PC-9 (cell line): ENCODE data around the gene SLC4A4. TPM values are rescaled to one million over a fixed set of nuclear protein-coding genes. Genes with fewer than 3 reads are reported as not detected.

ENCODE experiments used
- BruUV-seq: library from RNA; stranded (reverse); fragments of 400-500 nt; replicated peaks from 2 replicates; lab custom pipeline; 2021; lab: Mats Ljungman, UMichigan
- CTCF ChIA-PET: fragments of 300-600 bp; sonication (Branson Sonifier 250); formaldehyde crosslinking; loops from one replicate; lab custom pipeline; 2022; ENCODE audit warnings: antibody characterized with exemption; lab: Charles Lee
- POLR2A ChIA-PET: fragments of 300-600 bp; sonication (Branson Sonifier 250); formaldehyde crosslinking; loops from one replicate; lab custom pipeline; 2022; ENCODE audit warnings: antibody characterized with exemption; ENCODE audit not compliant: unreplicated experiment; lab: Charles Lee
- DNase-seq, 2 experiments: peaks; one replicate each; pipeline versions ENCODE4 v3.0.0 to v3.0.0-alpha.2; 2015 to 2022; ENCODE audit warnings: mixed read lengths in 1 of 2
- H2AFZ ChIP-seq: fragments of 200-600 bp; sonication (generic); 2 replicates; pipeline ENCODE4 v1.8.1; 2017; ENCODE audit warnings: antibody characterized with exemption
- H3F3A ChIP-seq: fragments of 200-600 bp; sonication (generic); 2 replicates; pipeline ENCODE4 v1.8.1; 2017; ENCODE audit warnings: antibody characterized with exemption, mild to moderate bottlenecking, low read depth; ENCODE audit not compliant: insufficient read depth
- H3K27ac ChIP-seq: fragments of 200-600 bp; sonication (generic); 2 replicates; pipeline ENCODE4 v1.6.1; 2016; ENCODE audit warnings: mixed run types
- H3K27me3 ChIP-seq: fragments of 200-600 bp; sonication (generic); 2 replicates; pipeline ENCODE4 v1.6.1; 2016; ENCODE audit warnings: low read depth, mixed run types; ENCODE audit not compliant: insufficient read depth
- H3K36me3 ChIP-seq: fragments of 200-600 bp; sonication (generic); 2 replicates; pipeline ENCODE4 v1.6.1; 2016; ENCODE audit warnings: low read depth, mixed run types
- H3K4me1 ChIP-seq: fragments of 200-600 bp; sonication (generic); replicated peaks from 2 replicates; pipeline ENCODE4 v1.6.1; 2016; ENCODE audit warnings: mixed run types; ENCODE audit not compliant: insufficient read depth
- H3K4me2 ChIP-seq: fragments of 200-600 bp; sonication (generic); 2 replicates; pipeline ENCODE4 v1.6.1; 2017; ENCODE audit warnings: mixed run types
- H3K4me3 ChIP-seq: fragments of 200-600 bp; sonication (generic); 2 replicates; pipeline ENCODE4 v1.6.1; 2016; ENCODE audit warnings: mixed run types
- H3K79me2 ChIP-seq: fragments of 200-600 bp; sonication (generic); 2 replicates; pipeline ENCODE4 v1.6.1; 2017; ENCODE audit warnings: low read depth, mixed run types
- H3K9me2 ChIP-seq: fragments of 200-600 bp; sonication (generic); 2 replicates; pipeline ENCODE4 v1.8.1; 2017; ENCODE audit warnings: mild to moderate bottlenecking; ENCODE audit not compliant: insufficient read depth
- H3K9me3 ChIP-seq: fragments of 200-600 bp; sonication (generic); 2 replicates; pipeline ENCODE4 v1.8.1; 2016; ENCODE audit warnings: low read depth; ENCODE audit not compliant: insufficient read depth
- H4K20me1 ChIP-seq: fragments of 200-600 bp; sonication (generic); 2 replicates; pipeline ENCODE4 v1.8.1; 2017; ENCODE audit not compliant: insufficient read depth
- EZH2 ChIP-seq: fragments of 200-600 bp; sonication (generic); IDR thresholded peaks from 2 replicates; pipeline ENCODE4 v1.8.0; 2017; ENCODE audit warnings: antibody characterized with exemption, low read depth
- intact Hi-C: fragments of 100-400 bp; cut with micrococcal nuclease; formaldehyde crosslinking; loops from one replicate; pipeline ENCODE4 v1.10.0; 2022; ENCODE audit not compliant: unreplicated experiment
- total RNA-seq: library from RNA; stranded (reverse); gene quantifications from 2 replicates; pipeline ENCODE4 v1.2.3, GENCODE V29; 2021
- TF ChIP-seq, protein P1 (sequence below): fragments of 200-600 bp; sonication (generic); conservative IDR thresholded peaks from 2 replicates; pipeline ENCODE4 v1.6.1; 2017; ENCODE audit warnings: mixed run types, antibody characterized with exemption, mild to moderate bottlenecking, moderate library complexity

SLC4A4 gene
- total RNA-seq, 1 experiment from 2014 or later: 0.44 TPM

DNA sequence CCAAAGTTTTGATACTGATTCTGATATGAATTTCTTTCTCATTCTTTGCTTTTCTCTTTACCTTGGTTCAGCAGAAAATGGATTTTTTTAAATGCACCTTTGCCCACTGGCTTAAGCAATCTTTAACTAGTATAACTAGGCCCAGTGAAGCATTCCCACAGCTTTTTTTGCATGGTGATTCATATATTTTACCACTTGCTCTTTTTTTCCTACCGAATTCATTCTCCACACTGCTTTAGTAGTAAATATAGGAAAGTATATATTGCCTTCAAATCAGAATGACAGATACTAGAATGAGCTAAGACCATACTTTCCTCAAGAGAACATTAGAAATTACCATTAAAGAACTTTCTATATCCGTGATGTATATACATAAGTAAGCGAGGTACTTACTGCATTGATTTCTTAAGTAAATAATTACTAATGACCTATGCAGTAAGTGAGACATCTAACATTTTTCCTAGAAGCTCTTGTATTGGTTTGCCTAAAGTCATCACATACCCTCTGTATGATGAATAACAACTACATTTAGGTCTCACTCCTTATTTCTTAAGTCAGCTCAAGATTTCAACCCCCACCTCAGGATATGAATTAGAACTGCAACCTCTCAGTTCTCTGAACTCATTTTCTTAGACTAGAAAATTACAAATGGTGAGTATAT is 44.2 kb downstream of the SLC4A4 start:
- ChIA-PET CTCF (no interaction called here), POLR2A (no interaction called here)
- Histone ChIP-seq H3K9me3 (no peaks in the 10 kb centered on the region), H3K4me3 (no peak overlapping the region), H3K79me2 (no peaks in the 10 kb centered on the region), H4K20me1 (no peaks in the 10 kb centered on the region), H3K4me1 (no peaks in the 10 kb centered on the region), H2AFZ (no peak overlapping the region), H3K27me3 (no peaks in the 10 kb centered on the region), H3K36me3 (no peaks in the 10 kb centered on the region), H3K9me2 (no peaks in the 10 kb centered on the region), H3F3A (no peaks in the 10 kb centered on the region), H3K4me2 (no peak overlapping the region), H3K27ac (no peak overlapping the region)
- BruUV-seq: no TSS peak
- DNase-seq: no peak
- TF ChIP-seq EZH2: no peak
- TF ChIP-seq, protein P1, sequence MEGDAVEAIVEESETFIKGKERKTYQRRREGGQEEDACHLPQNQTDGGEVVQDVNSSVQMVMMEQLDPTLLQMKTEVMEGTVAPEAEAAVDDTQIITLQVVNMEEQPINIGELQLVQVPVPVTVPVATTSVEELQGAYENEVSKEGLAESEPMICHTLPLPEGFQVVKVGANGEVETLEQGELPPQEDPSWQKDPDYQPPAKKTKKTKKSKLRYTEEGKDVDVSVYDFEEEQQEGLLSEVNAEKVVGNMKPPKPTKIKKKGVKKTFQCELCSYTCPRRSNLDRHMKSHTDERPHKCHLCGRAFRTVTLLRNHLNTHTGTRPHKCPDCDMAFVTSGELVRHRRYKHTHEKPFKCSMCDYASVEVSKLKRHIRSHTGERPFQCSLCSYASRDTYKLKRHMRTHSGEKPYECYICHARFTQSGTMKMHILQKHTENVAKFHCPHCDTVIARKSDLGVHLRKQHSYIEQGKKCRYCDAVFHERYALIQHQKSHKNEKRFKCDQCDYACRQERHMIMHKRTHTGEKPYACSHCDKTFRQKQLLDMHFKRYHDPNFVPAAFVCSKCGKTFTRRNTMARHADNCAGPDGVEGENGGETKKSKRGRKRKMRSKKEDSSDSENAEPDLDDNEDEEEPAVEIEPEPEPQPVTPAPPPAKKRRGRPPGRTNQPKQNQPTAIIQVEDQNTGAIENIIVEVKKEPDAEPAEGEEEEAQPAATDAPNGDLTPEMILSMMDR: no peak
- intact Hi-C loops: no loop called here

DNA sequence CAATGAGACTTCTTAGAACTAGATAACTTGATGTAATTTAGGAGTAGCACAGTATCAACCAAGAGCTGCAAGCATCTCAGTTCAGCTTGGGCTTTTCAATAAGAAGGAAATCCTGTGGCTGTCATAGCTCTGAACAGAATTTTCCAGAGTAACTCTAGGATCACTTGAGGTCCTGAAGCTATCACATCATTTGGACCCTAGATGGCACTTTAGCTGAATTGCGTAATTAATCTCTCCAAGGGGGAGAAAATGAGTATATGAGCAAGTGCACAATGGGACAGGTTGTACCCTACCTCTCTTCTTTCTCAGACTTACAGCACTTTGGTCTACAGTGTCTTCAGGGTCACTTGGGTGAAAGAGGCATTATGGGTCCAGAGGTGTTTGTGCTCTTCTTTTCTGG is 45.2 kb downstream of the SLC4A4 start:
- no peak for TF ChIP-seq EZH2
- TF ChIP-seq, protein P1: no peak

DNA sequence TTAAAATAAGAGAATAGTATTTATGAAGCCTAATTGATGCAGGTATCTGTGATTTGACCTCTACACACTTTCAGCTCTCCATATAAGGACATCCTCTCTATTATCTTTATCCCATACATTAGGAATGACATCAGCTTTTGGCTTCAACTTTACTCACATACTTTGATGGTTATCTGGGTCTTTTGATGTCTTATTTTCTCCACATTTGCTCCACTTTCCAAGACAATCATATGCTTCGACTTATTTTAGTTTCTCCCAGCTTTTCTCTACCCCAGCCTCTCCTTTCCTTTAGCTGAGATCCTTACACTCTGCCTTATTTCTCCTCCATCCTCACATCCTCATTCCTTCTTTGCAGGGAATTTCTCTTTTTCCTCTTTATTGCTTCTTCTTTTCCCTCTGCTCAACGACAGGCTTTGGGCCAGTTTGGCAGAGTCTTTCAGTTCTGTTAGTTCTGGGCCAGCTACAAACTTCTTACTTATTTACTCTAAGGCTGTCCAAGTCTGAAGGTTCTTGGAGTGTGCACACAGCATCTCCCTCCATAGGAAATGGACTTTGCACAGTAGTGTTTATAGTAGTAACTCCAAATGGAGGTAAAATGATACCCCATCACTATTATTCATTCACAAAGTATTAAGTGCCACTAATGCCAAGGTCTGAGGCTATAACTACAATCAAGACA is 50.5 kb downstream of the SLC4A4 start:
- Histone ChIP-seq H3K4me1 (peaks cover 13% of the 10 kb centered on the region), H3K9me3 (no peaks in the 10 kb centered on the region), H4K20me1 (no peaks in the 10 kb centered on the region), H3K27me3 (no peaks in the 10 kb centered on the region), H2AFZ (no peak overlapping the region), H3K36me3 (no peaks in the 10 kb centered on the region), H3K4me3 (no peak overlapping the region), H3K27ac (no peak overlapping the region), H3K79me2 (no peaks in the 10 kb centered on the region), H3K9me2 (no peaks in the 10 kb centered on the region), H3F3A (no peaks in the 10 kb centered on the region), H3K4me2 (0 out of 2 replicates have a peak overlapping the region, but pooled peaks have one; percentile 26)
- intact Hi-C loops: no loop called here
- no peak for DNase-seq
- POLR2A ChIA-PET: no interaction called here
- TF ChIP-seq EZH2: no peak
- TF ChIP-seq, protein P1: no peak
- CTCF ChIA-PET: no interaction called here
- BruUV-seq: no TSS peak

More for the DNA sequence above, 45.2 kb downstream of the SLC4A4 start:
- H3K79me2 ChIP-seq: no peaks in the 10 kb centered on the region
- H3K4me1 ChIP-seq: peaks cover 3% of the 10 kb centered on the region; the same call in 1 of the 2 replicates
- H3K36me3 ChIP-seq: no peaks in the 10 kb centered on the region
- no peak overlapping the region for H3K27ac ChIP-seq
- no peaks in the 10 kb centered on the region for H3K27me3 ChIP-seq
- no peak overlapping the region for H3K4me3 ChIP-seq
- H3K4me2 ChIP-seq: no peak overlapping the region
- DNase-seq: no peak
- no peak overlapping the region for H2AFZ ChIP-seq
- no TSS peak for BruUV-seq
- no peaks in the 10 kb centered on the region for H3F3A ChIP-seq
- ChIA-PET CTCF (no interaction called here), POLR2A (no interaction called here)
- intact Hi-C loops: no loop called here
- no peaks in the 10 kb centered on the region for H4K20me1 ChIP-seq
- no peaks in the 10 kb centered on the region for H3K9me3 ChIP-seq
- no peaks in the 10 kb centered on the region for H3K9me2 ChIP-seq
